ENCODE results near the gene SGMS2. TPM values are rescaled to one million over a fixed set of nuclear protein-coding genes. Genes with fewer than 3 reads are reported as not detected.

Gene SGMS2
- total RNA-seq, 4 donors from 2014 or later = 278 to 487 (median 347) TPM

DNA sequence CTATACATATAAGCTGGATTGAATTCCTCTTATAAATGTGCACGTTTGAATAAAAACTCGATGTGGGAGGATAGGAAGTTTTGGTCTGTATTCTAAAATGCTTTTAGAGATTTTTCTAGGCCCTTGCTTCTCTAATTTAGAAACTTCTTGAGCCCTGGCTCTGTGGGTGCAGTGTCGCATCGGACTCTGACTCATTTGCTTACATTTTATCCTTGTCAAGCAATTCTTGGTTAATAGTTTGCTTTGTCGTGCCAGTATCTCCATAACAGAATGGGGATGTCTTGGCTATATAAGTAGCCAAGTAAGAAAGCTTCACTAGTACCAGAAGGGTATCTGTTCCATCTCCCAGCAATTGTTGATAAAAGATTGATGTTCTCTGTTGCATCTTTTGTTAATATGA lies 10.7 kb downstream of the SGMS2 start:
- DNase-seq (ENCODE audit: extremely low spot score) = no peak
- intact Hi-C loops (cut with DNase I) = no loop called here
- H3K36me3 ChIP-seq = no peaks in the 10 kb centered on the region
- no peak for TF ChIP-seq POLR2A (IDR thresholded peaks at IDR 0.05; ENCODE audit: low read depth)
- no peak for TF ChIP-seq EP300 (IDR thresholded peaks at IDR 0.05)
- TF ChIP-seq, protein P1, sequence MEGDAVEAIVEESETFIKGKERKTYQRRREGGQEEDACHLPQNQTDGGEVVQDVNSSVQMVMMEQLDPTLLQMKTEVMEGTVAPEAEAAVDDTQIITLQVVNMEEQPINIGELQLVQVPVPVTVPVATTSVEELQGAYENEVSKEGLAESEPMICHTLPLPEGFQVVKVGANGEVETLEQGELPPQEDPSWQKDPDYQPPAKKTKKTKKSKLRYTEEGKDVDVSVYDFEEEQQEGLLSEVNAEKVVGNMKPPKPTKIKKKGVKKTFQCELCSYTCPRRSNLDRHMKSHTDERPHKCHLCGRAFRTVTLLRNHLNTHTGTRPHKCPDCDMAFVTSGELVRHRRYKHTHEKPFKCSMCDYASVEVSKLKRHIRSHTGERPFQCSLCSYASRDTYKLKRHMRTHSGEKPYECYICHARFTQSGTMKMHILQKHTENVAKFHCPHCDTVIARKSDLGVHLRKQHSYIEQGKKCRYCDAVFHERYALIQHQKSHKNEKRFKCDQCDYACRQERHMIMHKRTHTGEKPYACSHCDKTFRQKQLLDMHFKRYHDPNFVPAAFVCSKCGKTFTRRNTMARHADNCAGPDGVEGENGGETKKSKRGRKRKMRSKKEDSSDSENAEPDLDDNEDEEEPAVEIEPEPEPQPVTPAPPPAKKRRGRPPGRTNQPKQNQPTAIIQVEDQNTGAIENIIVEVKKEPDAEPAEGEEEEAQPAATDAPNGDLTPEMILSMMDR (IDR thresholded peaks at IDR 0.05) = no peak
- peak in 1 of 2 donors; percentile 39 for TF ChIP-seq POLR2AphosphoS5 (IDR thresholded peaks at IDR 0.05)
- 20% methylated on average over 5 of the region's 5 CpGs for WGBS
- peak overlapping the region; percentile 60 to 70 (median 64) for H3K27ac ChIP-seq (replicated peaks in 1 of 4)
- no peaks in the 10 kb centered on the region for H3K27me3 ChIP-seq
- H3K4me1 ChIP-seq = peaks cover 28 to 93% (median 84%) of the 10 kb centered on the region in 4 donors
- peaks cover 0 to 5% (median 0%) of the 10 kb centered on the region in 4 donors for H3K9me3 ChIP-seq
- peak overlapping the region in 1 of 4 donors; percentile 1 for H3K4me3 ChIP-seq

DNA sequence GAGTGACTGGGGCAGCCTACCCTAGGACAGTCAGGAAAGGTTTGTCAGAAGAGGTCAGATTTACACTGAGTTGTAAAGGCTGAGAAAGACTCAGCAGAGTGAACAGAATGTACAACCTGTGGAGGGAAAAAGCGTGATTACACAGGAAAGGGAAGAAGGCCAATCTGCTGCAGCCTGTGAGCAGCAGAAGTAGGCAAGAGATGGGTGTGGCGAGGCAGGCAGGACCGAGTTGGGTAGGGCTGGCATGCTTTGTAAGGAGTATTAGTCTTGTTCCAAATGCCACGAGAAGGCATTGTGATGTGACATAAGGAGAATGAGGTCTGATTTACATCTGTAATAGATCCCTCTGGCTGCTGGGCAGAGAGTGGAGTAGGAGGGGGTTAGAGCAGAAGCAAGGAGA lies 12.6 kb downstream of the SGMS2 start:
- no peak for DNase-seq (ENCODE audit: extremely low spot score)
- 74% methylated on average over 4 of the region's 4 CpGs for WGBS
- peaks cover 0 to 5% (median 0%) of the 10 kb centered on the region in 4 donors for H3K9me3 ChIP-seq
- peak overlapping the region; percentile 46 to 62 (median 55) for H3K27ac ChIP-seq (replicated peaks in 1 of 4)
- intact Hi-C loops (cut with DNase I) = no loop called here
- no peak for TF ChIP-seq POLR2AphosphoS5 (IDR thresholded peaks at IDR 0.05)
- TF ChIP-seq, protein P1 (IDR thresholded peaks at IDR 0.05) = no peak
- no peak for TF ChIP-seq EP300 (IDR thresholded peaks at IDR 0.05)
- no peak for TF ChIP-seq POLR2A (IDR thresholded peaks at IDR 0.05; ENCODE audit: low read depth)
- H3K4me1 ChIP-seq = peaks cover 23 to 77% (median 72%) of the 10 kb centered on the region in 4 donors
- H3K36me3 ChIP-seq = no peaks in the 10 kb centered on the region
- H3K4me3 ChIP-seq = no peak overlapping the region
- H3K27me3 ChIP-seq = no peaks in the 10 kb centered on the region

DNA sequence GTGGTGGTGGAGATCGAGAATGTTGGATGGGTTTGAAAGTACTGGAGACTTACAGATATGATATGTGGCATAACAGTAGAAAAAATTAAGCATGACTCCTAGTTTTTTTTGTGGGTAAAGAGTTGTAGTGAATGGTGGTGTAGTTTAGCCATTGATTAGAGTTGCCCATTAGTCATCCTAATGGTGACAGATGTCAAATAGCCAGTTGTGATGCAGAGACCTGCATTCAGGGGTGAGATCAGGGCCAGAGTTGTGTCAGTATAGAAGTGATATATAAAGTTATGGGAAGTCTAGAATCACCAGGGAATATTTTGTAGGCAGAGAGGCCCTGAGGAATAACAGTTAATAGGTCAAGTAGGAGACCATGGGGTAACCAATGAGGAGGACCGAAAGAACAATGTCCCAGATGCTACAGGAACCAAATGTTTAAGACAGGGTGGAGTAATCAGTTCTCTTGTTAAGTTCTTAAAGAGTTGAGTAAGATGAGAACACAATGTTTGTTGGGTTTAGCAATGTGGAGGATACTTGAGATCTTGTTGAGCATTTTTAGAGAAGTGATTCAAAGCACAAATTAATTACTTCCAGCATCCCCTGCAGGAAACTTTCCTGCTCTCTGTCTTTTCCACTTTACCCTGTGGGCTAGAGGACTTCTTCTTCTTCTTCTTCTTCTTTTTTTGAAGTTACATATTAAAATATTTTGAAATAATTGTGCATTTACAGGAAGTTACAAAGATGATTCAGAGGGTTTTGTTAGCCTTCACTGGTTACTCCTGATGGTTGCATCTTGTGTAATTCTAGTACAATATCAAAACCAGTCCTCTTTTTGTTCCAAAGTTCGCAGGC lies 13.3 kb downstream of the SGMS2 start:
- Histone ChIP-seq H3K4me3 (no peak overlapping the region), H3K36me3 (no peaks in the 10 kb centered on the region), H3K27me3 (no peaks in the 10 kb centered on the region), H3K4me1 (peaks cover 23 to 77% (median 71%) of the 10 kb centered on the region in 4 donors), H3K9me3 (peaks cover 0 to 5% (median 0%) of the 10 kb centered on the region in 4 donors), H3K27ac (replicated peaks in 1 of 4) (peak overlapping the region; percentile 46 to 62 (median 55))
- intact Hi-C loops (cut with DNase I) = no loop called here
- no peak for DNase-seq (ENCODE audit: extremely low spot score)
- TF ChIP-seq POLR2AphosphoS5 (IDR thresholded peaks at IDR 0.05) (no peak), EP300 (IDR thresholded peaks at IDR 0.05) (no peak), POLR2A (IDR thresholded peaks at IDR 0.05; ENCODE audit: low read depth) (no peak)
- TF ChIP-seq, protein P1 (IDR thresholded peaks at IDR 0.05) = no peak
- 74% methylated on average over 3 of the region's 3 CpGs for WGBS

DNA sequence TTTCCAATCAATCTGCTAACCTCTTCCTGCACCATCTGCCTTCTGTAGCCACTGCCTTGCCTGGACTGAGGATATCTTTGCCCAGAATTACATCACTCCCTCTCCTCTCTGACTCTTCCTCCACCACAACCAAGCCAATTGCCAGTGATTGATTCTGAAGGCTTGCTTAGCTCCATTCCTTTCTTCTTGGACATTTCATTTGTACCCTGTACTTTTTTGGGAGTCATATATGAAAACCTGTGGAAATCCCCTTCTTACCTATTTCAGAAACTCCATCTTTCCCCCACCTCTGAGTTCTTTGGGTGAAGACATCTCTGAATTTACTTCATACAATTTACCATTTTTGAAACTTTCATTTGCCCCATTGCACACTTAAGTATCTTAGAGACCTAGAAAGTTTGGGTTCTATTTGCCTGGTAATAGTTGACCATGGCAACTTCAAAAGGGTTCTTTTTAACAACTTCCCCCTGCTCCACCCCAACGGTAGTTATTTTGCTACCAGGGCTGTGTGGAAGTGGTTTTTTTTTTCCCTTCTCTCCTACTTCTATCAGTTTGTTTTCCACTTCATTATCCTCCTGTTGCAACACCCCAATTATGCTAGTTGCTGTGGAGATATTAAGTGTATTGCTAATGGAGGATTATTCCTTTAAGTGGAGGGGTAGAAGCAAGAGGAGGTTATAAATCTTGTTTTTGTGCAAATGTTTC lies 14.3 kb downstream of the SGMS2 start:
- DNase-seq (ENCODE audit: extremely low spot score) = no peak
- H3K9me3 ChIP-seq = no peaks in the 10 kb centered on the region
- H3K27ac ChIP-seq (replicated peaks in 1 of 4) = peak overlapping the region; percentile 32 to 62 (median 48)
- intact Hi-C loops (cut with DNase I) = no loop called here
- H3K4me1 ChIP-seq = peaks cover 23 to 83% (median 75%) of the 10 kb centered on the region in 4 donors
- no peak overlapping the region for H3K4me3 ChIP-seq
- WGBS = 48% methylated on average over 1 of the region's 1 CpG
- H3K27me3 ChIP-seq = no peaks in the 10 kb centered on the region
- TF ChIP-seq POLR2A (IDR thresholded peaks at IDR 0.05; ENCODE audit: low read depth) (no peak), EP300 (IDR thresholded peaks at IDR 0.05) (no peak), POLR2AphosphoS5 (IDR thresholded peaks at IDR 0.05) (no peak)
- TF ChIP-seq, protein P1 (IDR thresholded peaks at IDR 0.05) = no peak
- H3K36me3 ChIP-seq = no peaks in the 10 kb centered on the region
